ENCODE measurements around the gene USP32.

DNA sequence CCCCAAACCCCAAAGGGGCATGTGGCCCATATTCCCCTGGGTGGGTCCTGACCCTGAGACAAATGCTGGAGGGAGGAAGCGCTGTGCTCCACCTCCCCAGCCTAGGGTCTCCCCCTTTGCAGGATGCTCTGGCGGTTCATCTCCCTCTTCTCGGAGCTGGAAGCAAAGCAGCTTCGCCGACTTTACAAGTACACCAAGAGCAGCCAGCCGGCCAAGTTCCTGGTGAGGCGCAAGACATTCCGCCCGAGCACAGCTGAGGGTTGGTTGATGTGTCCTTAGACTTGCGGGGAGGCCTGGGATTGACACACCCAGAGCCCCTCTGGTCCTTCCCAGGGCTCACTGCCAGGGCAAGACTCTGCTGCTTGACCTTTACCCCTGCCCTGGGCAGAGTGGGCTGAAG, 34.7 kb upstream of the USP32 start:
- TF ChIP-seq USF2 (CRISPR knock-in tag; IDR thresholded peaks at IDR 0.05) = no peak
- TF ChIP-seq, protein P1, sequence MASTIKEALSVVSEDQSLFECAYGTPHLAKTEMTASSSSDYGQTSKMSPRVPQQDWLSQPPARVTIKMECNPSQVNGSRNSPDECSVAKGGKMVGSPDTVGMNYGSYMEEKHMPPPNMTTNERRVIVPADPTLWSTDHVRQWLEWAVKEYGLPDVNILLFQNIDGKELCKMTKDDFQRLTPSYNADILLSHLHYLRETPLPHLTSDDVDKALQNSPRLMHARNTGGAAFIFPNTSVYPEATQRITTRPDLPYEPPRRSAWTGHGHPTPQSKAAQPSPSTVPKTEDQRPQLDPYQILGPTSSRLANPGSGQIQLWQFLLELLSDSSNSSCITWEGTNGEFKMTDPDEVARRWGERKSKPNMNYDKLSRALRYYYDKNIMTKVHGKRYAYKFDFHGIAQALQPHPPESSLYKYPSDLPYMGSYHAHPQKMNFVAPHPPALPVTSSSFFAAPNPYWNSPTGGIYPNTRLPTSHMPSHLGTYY (CRISPR knock-in tag; IDR thresholded peaks at IDR 0.05) = no peak
- no peak for TF ChIP-seq ZNF121 (CRISPR knock-in tag; IDR thresholded peaks at IDR 0.05)
- TF ChIP-seq, protein P2, sequence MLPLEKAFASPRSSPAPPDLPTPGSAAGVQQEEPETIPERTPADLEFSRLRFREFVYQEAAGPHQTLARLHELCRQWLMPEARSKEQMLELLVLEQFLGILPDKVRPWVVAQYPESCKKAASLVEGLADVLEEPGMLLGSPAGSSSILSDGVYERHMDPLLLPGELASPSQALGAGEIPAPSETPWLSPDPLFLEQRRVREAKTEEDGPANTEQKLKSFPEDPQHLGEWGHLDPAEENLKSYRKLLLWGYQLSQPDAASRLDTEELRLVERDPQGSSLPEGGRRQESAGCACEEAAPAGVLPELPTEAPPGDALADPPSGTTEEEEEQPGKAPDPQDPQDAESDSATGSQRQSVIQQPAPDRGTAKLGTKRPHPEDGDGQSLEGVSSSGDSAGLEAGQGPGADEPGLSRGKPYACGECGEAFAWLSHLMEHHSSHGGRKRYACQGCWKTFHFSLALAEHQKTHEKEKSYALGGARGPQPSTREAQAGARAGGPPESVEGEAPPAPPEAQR (CRISPR knock-in tag; IDR thresholded peaks at IDR 0.05) = no peak
- TF ChIP-seq, protein P3, sequence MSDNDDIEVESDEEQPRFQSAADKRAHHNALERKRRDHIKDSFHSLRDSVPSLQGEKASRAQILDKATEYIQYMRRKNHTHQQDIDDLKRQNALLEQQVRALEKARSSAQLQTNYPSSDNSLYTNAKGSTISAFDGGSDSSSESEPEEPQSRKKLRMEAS (CRISPR knock-in tag; IDR thresholded peaks at IDR 0.05) = no peak

Measured in WTC11 (cell line).